G401.6 (cell line): Measurements from ENCODE around the gene NFASC.

ENCODE experiments used
- FAIRE-seq: peaks from 2 replicates; lab custom pipeline; 2012; peaks lifted over from hg19 to GRCh38; lab: Jason Lieb, UNC

Gene NFASC

DNA sequence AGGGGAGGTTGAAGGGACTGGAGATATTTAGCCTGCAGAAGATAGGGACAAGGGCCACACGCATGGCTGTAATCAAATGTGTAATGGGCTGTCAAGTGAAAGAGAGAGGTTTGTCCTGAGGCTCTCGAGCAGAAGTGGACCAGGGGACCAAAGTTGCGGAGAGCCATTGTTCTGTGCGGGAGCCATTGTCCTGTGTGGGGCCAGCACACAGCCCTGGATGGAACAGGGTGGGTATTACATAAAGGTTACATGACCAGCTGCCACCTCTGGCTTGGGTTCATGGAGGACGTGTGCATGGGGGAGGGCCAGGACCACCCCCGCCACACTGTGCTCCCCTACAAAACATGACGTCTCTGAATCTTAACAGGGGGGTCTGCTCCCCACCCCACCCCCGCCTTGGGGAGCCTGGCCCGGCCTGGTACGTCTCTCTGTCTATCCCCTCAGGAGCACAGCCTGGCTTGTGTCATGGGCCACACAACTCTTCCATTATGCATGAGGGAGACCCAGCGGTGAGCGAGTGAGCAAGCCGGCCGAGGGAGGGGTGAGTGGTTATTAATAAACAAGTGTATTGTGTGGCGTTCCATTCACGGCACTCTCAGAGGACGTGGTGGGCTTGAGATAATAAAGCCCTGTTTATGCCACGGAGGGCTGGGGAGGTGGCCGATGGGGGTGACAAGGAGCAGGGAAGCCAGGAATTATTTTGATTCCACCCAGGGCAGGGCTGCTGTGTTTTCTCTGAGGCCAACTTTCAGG is at the start of gene NFASC:
NFASC (plus strand) TSS at position 703 of the 753 bp plus-strand sequence. CDS start 73,454 bp downstream, outside the sequence.
- FAIRE-seq, result no peak

DNA sequence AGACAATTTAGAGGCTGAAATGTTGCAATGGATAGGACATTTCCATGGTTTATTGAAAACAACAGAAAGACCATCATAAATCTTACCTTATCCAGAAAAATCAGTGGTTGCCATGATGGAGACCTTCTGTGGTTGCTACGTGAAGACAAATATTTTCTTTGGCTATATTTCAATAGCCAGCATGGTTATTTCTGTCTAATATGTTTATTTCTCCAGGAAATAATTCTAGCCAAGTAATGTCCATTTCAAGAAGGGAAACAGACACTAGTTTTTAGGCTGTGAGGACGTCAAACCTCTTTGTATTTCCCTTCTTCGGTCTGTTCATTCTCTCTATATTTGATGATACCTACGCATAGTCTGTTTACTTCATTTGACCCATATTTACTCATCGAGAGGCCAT is 49.2 kb upstream of the NFASC start:
- no peak for FAIRE-seq

DNA sequence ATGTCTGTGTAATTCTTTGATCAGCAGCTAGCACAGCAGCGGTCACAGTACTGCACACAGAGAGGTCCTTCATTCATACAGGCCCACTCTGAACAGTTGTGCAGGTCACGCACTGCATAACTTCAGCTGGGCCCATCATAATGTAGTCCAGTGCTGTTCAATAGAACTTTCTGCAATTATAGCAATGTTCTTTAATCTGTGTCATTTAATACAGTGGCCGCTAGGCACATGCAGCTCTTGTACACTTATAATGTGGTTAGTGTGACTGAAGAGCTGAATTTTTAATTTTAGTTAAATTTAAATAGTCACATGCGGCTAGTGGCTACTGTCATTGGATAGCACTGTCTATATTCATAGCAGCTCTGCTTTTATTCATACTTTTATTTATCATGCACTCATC is 48.7 kb upstream of the NFASC start:
- FAIRE-seq, result no peak

DNA sequence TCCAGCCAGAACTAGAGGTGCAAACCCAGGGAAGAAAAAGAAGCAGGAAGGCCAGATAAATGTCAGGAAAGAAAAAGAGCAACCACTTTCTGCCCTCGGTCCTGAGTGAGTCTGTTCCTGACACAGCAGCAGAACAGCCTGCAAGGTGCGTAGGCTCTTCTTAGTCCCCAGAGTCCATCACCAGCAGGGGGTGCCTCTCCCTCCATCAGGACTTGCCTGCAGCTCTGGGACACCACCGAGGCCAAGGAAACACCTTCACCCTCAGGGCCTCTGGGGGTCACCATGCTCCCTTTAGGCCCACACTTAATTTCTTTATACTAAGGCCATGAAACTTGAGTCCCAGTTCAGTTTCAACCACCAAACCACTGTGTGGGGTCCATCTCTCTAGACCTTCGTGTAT is 43.7 kb upstream of the NFASC start:
- no peak for FAIRE-seq

DNA sequence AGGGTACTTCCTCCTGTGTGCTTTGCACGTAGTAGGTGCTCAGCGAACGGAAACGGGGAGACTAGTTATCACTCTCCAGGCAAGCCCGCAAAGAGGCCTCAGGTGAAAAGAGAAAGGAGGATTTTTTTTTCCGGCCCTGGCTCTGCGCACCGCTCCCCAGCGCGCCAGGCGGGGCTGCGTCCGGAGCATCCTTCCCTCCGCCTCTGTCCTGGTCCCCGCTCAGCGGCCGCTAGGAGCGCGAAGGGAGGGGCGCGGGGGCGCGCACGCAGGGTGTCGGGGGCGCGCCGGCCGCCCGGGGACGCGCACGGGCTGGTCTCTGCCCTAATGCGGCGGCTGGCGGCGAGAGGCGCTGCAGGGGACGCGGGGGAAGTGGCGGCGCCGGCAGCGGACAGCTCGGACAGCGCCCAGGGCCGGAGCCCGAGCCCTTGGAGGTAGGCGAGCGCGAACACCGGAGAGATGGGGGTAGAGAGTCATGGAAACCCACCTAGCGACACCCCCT is 42.3 kb upstream of the NFASC start:
- no peak for FAIRE-seq

DNA sequence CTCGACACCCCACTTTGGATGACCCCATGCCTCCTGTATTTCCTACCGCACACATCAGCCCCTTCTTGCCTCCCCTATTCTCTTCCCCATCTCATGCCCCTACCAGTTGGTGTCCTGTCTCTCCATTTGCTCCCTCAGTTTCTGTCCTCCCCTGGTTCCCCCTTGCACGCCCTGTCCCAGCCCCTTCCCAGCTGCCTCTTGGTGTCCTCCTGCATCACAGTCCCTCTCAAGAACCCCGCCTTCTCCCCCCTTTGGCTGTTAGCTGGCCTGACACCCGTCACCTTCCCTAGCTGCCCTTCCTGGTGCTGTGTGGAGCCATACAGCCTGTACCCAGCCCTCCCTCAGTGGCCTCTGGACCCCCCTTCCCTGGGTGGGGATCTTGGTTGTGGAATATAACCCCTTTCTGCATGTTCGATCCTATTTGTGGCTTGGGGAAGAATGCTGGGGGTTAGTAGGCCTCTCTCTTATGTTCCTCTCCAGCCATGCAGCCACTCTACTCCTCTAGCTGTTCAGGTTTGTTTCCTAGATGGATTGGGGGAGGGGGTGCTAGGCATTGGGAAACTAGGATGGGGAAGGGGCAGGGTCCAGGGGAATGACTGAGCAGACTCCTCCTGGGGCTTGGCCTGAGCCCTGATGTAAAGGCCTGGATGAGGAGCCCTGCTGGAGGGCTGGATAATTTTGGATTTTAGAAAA is 41.4 kb upstream of the NFASC start:
- FAIRE-seq, result no peak

DNA sequence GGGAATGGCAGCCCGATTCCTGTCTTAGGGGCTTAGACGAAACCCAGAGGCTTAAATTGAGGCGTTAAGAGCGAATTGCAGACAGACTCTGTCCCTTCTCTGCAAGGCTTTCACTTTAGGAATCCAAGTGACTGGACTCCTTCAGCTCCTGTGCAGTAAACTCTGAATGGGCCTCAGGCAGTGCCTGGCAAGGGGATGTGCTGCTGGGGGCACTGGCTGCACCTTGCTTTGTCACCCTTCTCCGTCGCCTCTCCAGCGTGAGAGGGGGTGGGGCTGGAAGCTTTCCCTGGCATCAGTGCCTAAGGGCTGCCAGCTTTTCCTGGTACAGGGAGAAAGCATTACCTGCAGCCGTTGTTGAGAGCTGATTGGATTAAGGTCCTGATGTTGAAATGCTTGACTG is 39.9 kb upstream of the NFASC start:
- no peak for FAIRE-seq

DNA sequence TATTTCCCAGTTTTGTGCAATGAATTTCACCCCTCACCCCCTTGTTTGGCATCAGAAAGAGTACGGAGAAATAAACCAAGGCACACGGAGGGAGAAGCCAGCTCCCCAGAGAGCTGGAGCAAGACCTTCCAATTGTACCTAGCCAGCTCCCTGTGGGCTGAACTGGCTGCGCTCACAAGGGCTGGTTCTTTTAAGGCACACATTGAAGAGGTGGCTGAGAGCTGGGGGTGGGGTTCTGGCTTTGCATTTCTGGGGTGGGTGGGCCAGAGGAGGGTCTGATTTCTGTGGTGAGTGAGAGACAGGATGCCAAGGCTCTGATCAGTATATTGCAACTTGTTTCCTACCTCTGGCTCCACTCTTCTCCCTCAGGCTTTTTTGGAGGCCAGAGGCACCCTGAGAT is 39.5 kb upstream of the NFASC start:
- no peak for FAIRE-seq

DNA sequence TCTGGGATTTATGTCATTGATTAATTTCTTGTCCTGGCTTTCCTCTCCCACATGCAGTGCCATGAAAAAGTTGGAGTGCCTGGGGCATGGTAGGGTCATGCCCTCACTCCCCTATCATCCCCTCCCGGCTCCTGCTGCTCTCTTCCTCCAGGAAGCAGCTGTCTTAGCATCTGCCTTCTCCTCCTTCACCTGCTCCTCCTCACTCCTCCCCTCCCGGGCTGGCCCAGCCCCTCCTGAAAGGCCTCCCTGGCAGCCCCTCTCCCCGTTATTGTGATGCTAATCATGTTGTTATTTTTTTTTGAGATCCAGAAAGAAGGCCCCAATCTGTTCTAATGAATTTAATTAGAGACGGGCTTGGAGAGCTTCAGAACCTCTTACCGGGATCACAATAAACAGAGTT is 36.3 kb upstream of the NFASC start:
- FAIRE-seq, result no peak

DNA sequence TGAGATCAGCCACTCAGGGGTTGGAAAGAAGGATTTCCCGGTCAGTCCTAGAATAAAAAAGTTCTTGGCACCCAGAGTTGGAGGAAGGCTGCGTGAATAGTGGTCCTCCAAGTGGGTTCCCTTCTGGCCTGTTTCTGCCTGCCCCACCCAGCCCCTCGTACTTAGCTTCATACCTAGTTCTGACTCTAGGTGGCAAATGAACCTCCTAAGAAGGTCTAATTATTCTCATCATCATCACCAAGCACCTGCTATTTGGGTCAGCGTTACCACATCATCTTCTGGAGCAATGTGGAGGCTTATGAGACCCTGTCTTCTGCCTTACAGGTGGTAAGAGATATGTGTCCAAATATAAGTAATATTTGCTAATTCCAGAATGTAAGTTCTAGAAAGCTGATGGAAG is 35.9 kb upstream of the NFASC start:
- FAIRE-seq, result no peak

DNA sequence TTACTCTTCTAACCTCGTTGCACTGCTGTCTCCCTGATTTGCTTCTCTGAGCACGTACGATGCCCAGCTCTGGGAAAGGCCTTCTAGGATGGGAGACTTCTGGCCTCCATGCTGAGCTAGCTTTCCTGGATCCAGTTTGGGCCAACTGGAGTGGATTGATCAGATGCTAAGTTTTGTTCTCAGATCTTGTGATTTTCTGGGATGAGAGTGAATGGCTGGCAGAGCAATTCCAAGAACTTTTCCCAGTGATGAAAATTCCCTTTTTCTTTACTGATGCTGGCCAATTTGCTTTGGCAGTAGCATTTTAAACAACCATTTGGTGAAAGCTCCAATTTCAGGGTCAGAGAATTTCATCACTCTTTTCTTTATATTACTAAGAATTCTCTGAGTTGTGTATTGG is 34.9 kb upstream of the NFASC start:
- no peak for FAIRE-seq

DNA sequence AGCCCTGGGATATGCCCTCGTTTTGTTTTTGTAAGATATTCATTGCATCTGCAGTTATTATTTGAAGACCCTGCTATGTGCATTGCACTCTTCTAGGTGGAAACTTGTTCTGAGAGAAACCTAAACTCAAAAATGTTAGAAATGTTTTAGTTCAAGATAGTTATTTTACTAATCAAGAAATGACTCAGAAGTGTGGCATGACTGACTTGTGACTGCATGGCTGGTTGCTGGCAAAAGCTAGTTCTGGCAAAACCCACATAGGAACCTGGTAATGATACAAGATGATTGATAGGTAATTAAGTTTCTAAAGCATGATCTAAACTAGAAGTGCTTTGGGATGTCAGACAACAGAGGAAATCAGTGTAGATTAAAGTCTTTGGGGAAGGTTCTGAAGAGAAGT is 33.8 kb upstream of the NFASC start:
- no peak for FAIRE-seq

DNA sequence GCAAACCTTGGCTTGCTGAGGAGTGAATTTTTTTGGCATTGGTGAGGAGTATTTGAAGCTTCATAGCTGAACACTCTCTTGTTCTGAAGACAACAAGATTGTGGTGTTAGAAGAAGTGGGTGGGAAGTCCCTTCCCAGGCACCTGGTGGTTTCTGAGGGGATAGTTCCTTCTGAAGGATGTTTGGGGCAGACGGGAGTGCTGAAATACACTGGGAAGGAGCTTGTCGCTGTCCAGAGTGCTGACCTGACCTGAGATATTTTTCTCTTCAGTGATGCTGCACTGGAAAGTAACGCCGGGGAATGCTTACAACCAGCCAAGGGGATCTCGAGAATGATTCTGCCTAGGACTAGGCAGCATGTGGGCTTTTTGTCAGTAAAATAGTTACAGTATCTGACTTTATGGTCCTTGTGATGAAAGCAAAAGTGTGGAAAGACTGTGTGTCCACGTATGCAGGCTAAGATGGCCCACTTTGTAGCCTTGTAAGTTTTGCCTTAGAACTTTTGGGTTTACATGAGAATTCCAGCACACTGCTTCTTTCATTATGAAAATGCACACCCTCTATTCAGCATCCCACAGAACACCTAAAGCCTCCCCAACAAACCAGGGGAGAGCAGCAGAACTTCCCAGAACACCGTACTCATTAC is 33.1 kb upstream of the NFASC start:
- FAIRE-seq, result no peak

DNA sequence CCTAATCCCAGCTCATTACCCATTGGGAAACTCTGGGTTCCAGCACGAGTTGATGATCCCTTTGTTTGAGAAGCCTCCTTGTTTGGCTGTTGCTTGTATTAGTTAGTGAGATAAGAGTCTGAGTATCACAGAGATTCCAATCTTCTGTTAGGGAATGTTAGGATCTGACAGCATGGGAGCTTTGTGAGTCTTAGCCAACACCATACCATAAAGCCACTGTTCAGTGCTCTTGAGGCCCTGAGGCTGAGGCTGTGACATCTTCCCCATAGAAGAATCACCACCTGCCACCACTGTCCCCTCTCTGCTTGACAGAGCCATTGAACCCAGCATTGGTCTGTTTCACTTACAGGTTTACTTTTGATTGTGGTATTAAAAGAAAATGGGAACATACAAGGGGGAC is 29.3 kb upstream of the NFASC start:
- FAIRE-seq, result no peak

DNA sequence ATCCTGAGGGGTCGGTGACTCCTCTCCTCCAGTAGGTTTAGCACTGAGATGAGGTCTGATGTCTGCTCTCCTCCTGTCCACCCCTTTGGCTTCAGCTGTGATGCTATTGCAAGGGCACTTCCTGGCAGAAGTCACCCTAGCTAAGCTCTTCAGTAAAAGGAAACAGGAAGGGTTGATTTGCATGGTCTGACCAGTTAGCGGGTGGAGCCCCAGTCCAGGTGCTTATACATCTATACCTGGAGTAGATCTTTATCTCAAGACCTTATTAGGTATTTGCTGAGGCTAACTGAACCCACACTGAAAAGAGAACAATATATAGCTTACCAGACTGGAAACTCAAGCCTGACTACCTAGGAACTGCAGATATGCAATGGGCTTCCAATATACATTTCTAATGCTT is 28.9 kb upstream of the NFASC start:
- no peak for FAIRE-seq

DNA sequence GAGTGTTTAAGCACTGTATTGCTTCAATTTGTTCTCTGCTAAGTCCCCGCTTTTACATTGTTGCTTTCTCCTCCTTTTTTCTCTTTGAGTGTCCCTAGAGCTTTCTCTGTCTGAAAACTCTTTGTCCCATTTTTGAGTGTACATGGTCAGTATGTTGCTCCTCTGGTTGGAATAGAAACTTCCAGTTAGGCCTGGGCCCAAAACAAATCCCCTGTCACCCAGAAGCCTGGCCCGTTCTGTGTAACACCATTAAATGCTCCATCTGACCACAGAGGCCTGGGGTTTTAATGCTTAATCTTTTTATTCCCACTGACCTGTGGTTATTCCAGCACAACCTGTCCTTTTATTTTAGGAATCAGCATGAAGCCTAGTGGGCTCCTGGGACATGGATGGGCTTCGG is 28.3 kb upstream of the NFASC start:
- FAIRE-seq, result no peak

DNA sequence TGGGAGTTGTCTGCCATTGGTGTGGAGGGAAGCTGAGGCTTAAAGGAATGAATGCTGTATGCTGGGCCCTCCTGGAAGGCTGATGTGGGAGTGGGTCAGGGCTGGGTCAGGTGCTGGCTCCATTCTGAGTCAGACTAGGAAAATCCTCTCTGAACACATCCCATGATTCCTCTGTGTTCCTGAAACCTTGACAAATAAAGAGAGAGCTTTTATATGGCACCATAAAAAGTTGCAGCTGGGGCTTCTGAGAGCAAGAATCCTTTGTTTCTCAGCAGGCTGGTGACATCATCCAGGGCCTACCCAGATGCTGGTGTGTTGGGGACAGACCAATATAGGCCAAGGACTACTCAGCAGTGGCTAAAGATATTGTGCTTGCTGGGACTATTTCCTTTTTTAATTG is 27.8 kb upstream of the NFASC start:
- no peak for FAIRE-seq

DNA sequence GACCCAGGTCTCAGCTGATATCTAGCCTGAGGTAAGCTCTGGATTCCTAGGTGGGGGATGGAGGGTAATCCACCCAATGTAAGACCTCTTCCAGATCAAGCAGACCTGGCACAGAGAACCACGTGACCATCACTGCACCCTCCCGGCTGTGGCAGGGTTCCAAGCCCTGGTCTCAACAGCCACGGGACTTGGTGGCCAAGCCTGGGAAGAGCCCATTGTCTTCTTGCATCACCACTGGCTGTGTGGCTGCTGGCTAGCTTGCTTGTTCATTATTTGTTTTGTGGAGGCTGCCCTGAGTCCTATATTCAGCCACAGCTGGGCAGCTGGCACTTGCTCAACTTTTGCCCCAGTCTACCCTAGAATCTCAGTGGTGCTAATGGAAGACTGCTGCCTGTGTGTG is 24.1 kb upstream of the NFASC start:
- no peak for FAIRE-seq

DNA sequence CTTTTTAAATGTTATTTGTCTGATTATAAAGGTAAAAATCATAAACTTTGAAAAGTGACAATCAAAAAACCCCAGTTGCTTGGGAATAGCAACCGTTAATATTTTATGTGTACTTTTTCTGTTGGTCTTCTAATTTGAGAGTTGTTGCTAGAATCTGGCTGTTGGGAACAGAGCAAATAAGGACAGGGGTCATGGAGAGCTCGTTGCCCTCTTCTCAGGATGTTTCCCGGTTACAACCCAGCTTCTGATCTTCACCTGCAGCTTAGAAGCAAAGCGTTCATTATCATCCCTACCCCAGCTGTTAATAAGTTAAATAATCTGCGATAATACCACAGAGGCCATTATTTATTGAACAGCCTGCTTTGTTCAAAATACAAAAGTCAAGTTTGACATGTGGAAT is 22.1 kb upstream of the NFASC start:
- FAIRE-seq, result no peak

DNA sequence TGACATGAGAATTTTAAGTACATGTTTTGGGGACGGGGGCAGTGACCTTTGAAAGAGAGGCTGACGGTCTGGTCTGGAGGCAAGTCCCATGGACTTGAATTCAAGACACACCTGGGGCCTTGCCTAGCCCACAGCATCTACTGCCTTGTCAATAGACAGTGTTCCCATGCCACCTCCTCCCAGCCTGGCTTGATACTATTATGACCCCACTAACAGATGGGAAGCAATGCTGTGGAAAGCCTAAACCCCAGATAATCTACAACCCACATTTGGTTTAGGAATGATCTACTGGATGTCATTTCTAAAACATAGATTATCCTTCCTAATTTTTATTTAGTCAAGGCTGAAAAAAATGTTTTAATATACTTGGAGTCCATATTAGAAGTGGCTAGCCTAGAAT is 17.8 kb upstream of the NFASC start:
- no peak for FAIRE-seq

DNA sequence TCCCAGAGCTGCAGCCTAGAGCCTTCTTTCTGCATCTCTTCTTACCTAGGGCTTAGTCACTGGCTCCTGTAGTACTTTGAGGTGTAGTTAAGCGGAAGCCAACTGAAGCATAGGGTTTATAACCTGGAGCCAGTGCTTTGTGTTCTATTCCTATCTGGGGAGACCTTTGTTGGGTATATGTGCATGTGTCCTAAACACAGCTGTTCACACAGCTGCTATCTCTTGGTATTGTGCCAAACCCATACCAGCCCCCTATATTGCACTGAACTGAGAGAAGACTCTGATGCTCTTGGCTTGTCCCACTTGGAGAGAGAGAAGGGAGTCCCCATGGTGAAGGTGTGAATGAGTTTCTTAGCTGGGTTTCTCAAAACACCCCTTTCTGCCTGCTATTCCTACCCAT is 17.2 kb upstream of the NFASC start:
- FAIRE-seq, result no peak

DNA sequence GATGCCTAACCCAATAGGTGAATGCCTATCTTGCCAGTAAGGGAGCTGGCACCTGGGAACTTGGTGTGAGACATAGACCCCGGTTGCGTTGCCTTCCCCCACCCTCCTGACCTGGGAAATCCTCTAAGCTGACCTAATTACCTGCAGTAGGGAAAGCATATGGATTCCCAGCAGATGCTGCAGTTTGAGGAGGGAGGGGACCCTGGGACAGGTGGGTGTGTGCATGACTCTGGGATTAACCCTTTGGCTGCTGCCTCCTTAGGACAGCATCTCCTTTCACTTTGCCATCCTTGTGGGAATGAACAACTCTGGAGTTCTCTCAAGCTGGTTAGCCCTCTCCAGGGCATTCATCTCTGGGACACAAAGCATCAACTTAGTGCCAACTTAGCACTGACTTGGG is 16.4 kb upstream of the NFASC start:
- FAIRE-seq, result no peak

DNA sequence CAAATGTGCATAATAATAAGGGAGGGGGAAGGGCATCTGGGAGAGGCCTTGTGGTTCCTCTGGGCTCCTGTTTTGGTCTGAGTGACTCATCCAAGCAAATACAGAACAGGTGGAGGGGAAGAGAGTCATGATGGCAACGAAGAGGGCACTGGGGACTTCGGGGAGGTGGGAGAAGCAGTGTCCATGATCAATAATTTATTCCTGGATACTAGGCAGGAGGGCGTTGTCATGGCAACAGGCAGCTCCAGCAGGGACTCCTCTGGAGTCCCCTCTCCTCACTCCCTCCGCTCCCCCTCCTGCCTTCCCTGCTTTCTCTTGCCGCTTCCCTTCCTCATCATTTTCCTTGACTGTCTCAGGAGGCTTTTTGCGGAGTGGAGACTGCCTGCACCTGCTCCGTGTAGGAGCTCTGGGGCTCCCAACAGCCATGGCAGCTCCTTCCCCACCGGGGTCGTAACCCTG is 12.3 kb upstream of the NFASC start:
- FAIRE-seq, result no peak
